GM18511 (cell line): ENCODE results near the gene STARD7.
"Not testable (repeated sequence)": the region's sequence is repeated elsewhere in the genome, so short reads cannot be mapped to it uniquely, and the experiment has no call there.

Experiments used
- ATAC-seq: cut with Tn5 transposase; IDR thresholded peaks from one replicate; pipeline ENCODE4 v1.9.1; 2021; ENCODE audit warnings: mild to moderate bottlenecking, moderate library complexity; ENCODE audit not compliant: unreplicated experiment

STARD7 gene

GRCh38 chr2:96236882-96237281 is 28.3 kb upstream of the STARD7 start:
- no peak for ATAC-seq

DNA sequence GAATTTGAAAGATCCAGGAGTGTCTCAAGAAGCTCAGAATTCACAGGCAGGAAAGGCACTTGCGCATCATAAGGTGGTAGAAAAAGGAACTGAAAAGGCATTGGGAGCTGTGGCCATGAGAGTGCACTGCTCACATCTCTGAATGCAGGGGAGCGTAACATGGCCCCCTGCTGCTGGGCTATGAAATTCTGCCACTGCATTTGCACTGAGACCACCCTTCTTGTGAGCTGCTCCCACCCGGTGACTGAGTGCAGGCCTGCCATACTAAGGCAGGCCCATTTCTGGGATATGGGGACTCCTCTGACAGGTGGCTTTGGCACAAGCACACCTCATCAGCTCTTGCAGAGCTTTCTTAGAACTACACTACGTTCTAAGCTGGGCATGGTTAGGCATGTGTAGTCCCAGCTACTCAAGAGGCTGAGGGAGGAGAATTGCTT is 25.3 kb upstream of the STARD7 start:
- peak; percentile 96 for ATAC-seq

DNA sequence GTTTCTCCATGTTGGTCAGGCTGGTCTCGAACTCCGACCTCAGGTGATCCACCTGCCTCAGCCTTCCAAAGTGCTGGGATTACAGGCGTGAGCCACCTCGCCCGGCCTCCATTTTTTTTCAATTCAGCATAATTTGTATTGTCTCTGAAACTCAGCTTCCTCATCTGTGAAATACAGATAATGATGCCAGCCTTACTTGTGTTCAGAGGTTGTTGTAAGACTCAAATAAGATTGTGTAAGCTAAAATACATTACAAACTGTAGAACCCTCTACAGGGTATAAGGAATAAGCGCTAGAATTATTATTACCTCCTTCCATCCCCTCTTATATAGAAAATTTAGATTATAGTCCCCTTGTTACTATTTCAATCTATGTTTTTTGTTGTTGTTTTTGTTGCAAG is 24.8 kb upstream of the STARD7 start:
- ATAC-seq, result no peak

DNA sequence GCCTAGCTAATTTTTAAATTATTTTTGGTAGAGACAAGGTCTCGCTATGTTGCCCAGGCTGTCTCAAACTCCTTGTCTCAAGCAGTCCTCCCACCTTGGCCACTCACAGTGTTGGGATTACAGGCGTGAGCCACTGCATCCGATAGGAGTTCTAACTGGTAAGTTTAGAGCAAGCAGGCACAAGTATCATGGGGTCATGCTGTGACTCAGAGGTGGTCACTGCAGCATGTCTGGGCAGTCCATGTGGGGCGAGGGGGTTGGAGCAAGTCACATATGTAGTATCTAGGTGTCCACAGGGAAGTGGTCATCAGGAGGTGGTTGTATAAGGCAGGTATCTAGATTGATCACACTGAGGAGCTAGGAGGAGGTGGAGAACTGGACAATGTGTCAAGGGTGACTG is 22.7 kb upstream of the STARD7 start:
- no peak for ATAC-seq

GRCh38 chr2:96225016-96225533 is 16.4 kb upstream of the STARD7 start:
- ATAC-seq, result peak; percentile 93

GRCh38 chr2:96221106-96221505 is 12.5 kb upstream of the STARD7 start:
- ATAC-seq, result not testable (repeated sequence)

DNA sequence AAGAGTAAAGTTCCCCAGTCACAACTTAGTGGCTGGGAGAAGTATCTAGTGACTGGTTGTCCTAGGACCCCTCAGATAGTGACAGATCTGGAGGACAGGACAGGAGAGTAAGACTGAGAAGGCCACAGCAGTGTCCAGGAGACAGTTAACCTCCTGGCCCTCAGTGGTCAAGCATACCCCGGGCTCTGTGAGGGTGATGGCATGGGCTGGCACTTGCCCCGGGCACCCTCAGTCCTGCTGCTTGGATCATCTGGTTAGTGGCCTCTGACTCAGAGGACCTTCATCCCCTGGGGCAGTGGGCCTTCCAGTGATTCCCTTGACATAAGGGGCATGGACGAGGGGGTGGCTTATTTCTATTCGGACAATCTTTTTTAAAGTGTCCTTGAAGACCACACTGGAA is 11.3 kb upstream of the STARD7 start:
- not testable (repeated sequence) for ATAC-seq

DNA sequence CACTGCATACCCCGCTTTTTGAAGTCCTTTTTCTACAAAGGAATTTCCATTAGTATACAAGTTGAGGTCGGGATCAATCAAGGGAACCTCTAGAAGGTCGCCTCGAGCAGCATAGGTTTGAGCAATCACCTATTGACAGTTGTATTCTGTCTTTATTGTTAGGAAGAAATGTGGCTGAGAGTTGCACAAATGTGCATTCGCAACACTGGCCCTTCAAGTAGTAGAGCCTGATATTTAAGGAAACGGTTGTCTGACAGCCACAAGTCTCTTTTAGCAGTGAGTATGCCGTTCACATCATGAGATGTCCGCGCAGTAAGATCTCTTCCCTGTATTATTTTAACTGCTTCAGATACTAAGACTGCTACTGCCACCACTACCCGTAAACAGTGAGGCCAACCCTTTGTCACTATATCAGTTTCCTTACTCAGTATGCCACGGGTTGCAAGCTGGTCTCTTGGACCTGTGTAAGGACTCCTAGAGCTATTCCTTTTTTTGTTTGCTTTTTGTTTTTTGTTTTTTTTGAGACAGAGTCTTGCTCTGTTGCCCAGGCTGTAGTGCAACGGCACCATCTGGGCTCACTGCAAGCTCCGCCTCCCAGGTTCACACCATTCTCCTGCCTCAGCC is 10.0 kb upstream of the STARD7 start:
- no peak for ATAC-seq

GRCh38 chr2:96214554-96214953 is 5.9 kb upstream of the STARD7 start:
- ATAC-seq, result no peak

DNA sequence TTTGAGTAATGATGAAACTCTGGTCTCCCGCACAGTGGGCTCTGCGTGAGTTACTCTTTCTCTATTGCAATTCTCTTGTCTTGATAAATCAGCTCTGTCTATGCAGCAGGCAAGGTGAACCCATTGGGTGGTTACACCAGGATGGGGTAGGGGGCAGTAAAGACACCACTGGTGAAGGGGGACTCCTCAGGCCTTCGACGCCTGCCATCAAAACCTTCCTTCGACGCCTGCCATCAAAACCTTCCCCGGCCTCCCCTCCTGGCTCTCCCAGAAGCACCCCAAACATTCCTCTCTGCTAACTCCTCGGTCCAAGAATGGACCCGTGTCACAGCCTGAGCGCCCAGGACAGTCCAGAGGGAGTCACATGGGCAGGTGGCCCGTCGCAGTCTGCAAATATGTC is 4.8 kb upstream of the STARD7 start:
- ATAC-seq, result no peak

DNA sequence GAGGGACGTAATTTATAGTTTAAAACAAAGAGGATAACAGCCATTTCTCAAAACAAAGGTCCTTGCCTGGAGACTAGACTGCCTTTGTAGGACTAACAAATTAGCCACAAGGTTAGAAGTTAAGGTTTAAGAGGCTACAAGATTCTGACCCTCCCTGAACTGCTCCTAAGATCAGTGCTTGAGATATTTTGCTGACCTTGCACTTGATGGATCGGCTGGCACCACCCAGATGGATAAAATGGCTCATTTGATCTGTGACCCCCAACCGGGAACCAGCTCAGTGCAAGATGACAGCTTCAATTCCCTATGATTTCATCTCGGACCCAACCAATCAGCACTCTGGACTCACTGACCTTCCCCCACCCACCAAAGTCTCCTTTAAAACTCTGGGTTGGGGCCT is 3.7 kb upstream of the STARD7 start:
- ATAC-seq, result no peak

GRCh38 chr2:96209729-96210085 is 1.1 kb upstream of the STARD7 start:
- no peak for ATAC-seq

- no peak for ATAC-seq
Measured at GRCh38 chr2:96209011-96209728, 543 bp upstream of the STARD7 start.

- no peak for ATAC-seq
Measured at GRCh38 chr2:96207774-96208142, 869 bp downstream of the STARD7 start.

DNA sequence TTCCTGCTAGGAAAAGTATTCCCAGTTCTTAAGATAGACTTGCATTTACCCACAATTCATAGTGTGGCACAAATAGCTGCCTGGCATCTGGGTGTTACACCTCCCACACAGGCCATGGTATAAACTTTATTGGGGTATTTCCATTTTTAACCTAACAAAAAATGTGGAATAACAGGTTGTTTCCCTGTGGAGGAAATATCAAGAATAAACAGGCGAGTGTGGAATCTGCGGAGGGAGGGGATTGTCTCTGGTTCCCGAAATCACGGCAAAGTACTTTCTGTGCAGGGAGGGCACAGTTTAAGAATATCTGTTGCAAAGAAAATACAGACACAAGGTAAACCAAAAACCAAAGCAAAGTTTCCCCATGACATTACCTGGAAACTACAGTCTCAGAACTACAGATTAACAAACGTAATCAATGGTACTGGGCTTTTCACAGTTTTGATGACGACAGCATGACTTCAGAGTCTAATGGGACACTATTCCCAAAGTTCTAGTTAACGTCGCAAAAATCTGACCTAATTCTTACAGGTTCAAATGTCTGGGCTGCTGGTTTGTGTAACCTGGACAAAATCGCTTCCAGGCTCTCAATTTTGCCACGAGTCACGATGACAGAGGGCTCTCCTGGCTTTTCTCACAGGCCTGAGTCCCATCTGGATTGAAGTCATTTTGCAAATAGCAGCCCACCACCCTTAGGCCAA is 1.4 kb downstream of the STARD7 start:
- no peak for ATAC-seq

- ATAC-seq, result no peak
Measured at GRCh38 chr2:96205888-96206287, 2.7 kb downstream of the STARD7 start.

- ATAC-seq, result no peak
Measured at GRCh38 chr2:96204836-96205624, 3.6 kb downstream of the STARD7 start.

DNA sequence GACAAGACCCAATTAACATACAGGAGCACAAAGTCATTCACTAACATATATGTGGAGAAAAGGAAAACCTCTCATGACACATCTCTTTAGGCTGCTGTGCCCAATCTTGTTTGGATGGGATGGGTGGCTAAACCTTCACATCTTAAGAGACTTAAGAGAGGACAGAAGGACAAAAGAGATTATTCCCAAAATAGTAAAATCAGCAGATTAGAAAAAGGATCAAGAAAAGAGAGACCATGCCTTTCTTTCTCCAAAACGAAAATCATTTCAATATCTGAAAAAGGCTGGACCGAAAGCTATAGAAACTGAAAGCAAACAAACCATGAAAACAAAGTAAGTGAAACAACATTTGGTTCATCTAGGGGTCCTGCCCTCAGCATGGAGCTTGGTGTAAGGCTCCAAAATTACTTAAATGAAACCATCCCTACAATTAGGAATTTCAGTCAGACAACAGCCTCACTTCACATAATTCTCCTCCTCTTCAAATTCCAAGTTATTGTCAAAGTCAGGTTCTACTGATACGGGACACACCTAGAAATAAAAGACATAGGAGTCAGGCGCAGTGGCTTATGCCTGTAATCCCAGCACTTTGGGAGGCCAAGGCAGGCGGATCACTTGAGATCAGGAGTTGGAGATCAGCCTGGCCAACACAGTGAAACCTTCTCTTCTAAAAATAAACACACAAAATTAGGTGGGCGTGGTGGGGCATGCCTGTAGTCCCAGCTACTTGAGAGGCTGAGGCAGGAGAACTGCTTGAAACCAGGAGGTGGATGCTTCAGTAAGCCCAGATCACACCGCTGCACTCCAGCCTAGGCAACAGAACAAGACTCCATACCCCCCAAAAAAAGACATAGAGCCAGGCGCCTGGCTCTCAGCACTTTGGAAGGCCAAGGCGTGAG is 5.2 kb downstream of the STARD7 start:
- ATAC-seq, result no peak

GRCh38 chr2:96202152-96202854 is 6.3 kb downstream of the STARD7 start:
- no peak for ATAC-seq

DNA sequence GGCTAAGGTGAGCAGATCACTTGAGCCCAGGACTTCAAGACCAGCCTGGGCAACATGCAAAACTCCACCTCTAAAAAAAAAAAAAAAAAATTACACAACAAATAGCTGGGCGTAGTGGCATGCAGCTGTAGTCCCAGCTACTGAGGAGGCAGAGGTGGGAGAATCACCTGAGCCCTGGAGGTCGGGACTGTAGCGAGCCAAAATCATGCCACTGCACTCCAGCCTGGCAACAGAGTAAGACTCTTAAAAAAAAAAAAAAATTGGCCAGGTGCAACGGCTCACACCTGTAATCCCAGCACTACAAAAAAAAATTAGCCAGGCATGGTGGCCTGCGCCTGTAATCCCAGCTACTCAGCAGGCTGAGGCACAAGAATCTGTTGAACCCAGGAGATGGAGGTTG is 7.3 kb downstream of the STARD7 start:
- ATAC-seq, result no peak
